Measurements from ENCODE around the gene KLHL6. TPM values are rescaled to one million over a fixed set of nuclear protein-coding genes. Genes with fewer than 3 reads are reported as not detected.
"Not testable (repeated sequence)": the region's sequence is repeated elsewhere in the genome, so short reads cannot be mapped to it uniquely, and the experiment has no call there.

The KLHL6 gene
- polyA plus RNA-seq, 4 donors, result 1.0 to 1.6 (median 1.1) TPM

- no peak for DNase-seq (ENCODE audit: low read depth in 4 of 4, low spot score in 3 of 4)
Measured at GRCh38 chr3:183460081-183461055, 95.1 kb downstream of the KLHL6 start.

GRCh38 chr3:183455089-183455488, 100.4 kb downstream of the KLHL6 start:
- DNase-seq (ENCODE audit: low read depth in 4 of 4, low spot score in 3 of 4), result no peak

GRCh38 chr3:183454064-183454463, 101.4 kb downstream of the KLHL6 start:
- no peak for DNase-seq (ENCODE audit: low read depth in 4 of 4, low spot score in 3 of 4)

DNA sequence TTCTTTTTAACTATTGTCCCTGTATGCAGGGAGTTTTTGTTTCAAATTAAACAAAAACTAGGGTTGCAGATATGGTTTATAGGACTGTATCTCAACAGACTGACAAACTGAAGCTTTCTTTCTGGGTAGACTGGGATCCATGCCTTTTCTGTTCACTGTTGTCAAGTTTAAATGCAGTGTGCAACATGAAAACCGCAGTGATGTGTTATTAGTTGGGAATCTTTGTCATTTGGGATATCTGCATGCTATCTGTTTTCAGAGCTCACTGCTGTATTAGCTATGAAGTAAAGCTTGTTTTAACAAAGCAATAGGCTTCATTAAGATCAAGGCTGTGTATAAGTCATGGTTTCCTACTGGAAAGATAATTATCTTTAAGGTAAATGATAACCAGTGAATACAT, 105.7 kb downstream of the KLHL6 start:
- no peak for DNase-seq (ENCODE audit: low read depth in 4 of 4, low spot score in 3 of 4)

DNA sequence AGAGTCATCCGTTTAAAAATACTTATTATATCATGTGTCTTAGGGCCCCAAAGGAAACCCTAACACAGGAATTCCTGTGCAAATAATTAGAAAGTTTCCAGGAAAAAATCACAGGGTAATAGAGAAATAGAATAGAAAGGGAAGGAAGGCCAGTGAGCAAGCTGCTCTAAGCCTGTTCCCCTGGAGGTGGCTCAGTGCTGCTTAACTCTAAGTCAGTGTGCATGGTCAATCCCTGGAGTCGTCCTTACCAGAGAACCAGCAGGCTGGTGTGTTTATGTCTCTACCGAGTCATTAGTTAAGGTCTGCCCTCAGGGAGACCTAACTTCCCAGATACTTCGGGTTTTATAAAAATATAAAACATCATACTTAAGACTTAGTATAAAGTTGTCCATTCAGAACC, 106.1 kb downstream of the KLHL6 start:
- DNase-seq (ENCODE audit: low read depth in 4 of 4, low spot score in 3 of 4), result no peak

DNA sequence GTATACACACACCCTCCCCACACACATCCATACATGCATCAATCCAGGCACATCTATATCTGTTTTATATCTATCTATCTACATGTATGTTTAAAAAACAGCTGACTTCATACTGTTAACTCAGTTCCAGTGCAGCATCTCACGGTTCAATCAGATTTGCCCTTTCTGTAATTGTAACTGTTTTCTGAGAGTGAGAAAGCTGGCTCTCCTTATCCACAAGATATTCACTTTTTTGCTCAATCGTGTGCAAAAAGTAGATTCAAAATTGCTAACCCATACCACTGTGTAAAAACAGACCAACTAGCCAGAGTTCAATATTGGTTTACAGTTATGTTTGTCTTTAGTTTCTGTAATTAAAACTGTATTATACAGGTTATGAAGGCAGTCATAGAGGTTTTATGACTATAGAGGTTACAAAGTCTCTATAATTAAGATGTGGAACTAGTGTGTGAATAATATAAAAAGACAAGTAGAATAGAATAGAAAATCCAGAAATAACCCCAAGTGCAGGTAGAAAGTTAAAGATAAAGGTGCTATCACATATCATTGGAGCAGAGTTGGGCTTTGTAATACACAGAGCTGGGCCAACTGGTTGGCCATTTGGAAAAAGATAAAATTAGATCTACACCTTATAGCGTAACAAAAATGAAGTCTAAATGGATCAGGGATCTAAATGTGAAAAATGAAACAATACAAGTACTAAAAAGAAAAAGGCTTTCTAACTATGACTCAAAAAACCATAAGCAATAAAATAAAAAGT, 107.0 kb downstream of the KLHL6 start:
- no peak for DNase-seq (ENCODE audit: low read depth in 4 of 4, low spot score in 3 of 4)

GRCh38 chr3:183447206-183448001, 108.1 kb downstream of the KLHL6 start:
- peak; percentile 88 to 92 (median 90) for DNase-seq (ENCODE audit: low read depth in 4 of 4, low spot score in 3 of 4)

DNA sequence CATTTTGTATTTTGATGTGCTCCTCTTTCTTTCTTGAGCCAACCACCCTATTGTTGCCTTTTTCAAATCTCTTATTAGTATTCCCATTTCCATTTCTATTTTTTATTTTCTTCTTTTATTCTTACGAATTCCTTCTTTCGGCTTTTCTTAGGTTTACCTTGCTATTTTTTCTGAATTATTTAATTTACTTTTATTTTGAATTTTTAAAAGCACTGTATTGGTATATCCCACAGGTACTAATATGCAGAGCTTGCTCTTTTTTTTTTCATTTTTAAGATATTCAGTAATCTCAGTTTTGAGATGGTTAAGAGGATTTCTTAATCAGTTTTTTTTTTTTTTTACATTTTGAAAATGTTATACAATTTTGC, 108.7 kb downstream of the KLHL6 start:
- DNase-seq (ENCODE audit: low read depth in 4 of 4, low spot score in 3 of 4), result no peak

- DNase-seq (ENCODE audit: low read depth in 4 of 4, low spot score in 3 of 4), result no peak
Measured at GRCh38 chr3:183444748-183445147, 110.8 kb downstream of the KLHL6 start.

DNA sequence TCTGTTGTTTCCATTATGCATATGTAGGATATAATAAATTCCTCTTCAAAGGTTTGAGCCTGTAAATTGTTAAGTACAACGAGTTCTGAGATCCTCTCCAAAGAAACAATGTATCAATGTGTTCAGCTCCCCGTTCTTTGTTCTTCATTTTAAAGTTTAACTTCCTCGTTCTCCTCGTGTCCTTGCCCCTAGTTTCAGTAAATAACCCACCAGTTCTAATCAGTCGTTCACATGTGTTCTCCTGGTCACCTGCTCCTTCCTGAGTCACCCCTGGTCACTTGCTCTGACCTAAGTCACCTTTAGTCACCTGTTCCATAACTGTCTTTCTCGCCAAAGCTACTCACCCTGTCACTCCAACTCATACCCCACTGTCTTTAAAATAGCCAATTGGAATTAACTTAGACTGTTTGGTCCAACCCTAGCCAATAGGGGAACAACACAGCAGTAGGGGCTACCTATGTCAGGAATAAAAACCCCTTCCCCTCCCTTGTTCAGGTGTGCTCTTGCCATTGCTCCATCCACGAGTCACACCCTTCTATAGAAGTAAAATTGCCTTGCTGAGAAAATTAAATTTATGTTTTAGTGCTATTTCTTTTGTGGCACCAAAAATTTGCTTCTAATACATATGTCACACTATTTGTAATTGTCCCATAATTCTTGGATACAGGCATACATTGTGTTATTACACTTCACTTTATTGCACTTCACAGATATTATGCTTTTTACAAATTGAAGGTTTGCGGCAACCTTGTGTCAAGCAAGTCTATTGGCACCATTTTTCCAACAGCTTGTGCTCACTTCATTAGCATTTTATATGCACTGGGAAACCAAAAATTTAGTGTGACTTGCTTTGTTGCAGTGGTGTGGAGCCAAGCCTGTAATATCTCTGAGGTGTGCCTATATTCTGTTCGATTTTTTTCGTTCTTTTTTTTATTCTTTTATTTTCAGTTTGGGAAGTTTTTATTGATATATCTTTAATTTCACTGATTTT, 111.8 kb downstream of the KLHL6 start:
- DNase-seq (ENCODE audit: low read depth in 4 of 4, low spot score in 3 of 4), result no peak

DNA sequence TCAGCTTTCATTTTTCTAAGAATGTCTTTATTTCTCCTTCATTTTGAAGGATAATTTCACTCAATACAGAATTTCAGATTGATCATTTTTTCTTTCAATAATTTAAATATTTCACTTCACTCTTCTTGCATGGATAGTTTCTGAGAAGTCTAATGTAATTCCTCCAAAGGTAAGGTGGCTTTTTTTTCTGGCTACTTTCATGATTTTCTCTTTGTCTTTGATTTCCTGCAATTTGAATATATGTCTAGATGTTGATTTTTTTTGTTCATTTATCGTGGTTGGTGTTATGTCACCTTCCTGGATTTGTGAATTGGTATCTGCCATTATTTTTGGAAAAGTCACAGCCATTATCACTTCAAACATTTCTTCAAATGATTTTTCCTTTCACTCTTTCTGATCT, 112.5 kb downstream of the KLHL6 start:
- DNase-seq (ENCODE audit: low read depth in 4 of 4, low spot score in 3 of 4), result no peak

DNA sequence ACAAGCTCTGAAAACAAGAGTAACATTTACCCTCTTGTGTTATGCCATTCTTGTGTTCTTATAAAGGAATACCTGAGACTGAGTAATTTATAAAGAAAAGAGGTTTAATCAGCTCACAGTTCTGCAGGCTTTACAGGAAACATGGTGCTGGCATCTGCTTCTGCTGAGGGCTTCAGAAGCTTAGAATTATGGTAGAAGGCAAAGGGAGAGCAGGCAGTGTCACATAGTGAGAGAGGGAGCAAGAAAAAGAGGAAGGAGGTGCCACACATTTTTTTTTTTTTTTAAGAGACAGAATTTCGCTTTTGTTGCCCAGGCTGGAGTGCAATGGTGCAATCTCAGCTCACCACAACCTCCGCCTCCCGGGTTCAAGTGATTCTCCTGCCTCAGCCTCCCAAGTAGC, 115.0 kb downstream of the KLHL6 start:
- not testable (repeated sequence) for DNase-seq (ENCODE audit: low read depth in 4 of 4, low spot score in 3 of 4)

- DNase-seq (ENCODE audit: low read depth in 4 of 4, low spot score in 3 of 4), result no peak
Measured at GRCh38 chr3:183439515-183439914, 116.0 kb downstream of the KLHL6 start.

DNA sequence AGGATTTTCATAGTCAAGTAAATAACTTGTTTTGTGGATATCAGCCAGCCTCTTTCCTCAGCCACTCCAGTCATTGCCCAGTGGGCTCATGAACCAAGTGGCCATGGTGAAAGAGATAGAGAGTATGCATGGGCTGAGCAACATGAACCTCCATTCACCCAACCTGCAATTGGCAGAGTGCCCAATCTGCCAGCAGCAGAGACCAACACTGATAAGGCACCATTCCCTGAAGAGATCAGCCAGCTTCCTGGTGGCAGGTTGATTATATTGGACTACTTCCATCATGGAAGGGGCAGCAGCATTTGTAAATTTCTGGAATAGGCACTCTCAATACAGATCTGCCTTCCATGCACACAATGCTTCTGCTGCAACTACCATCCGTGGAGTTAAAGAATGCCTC, 116.8 kb downstream of the KLHL6 start:
- DNase-seq (ENCODE audit: low read depth in 4 of 4, low spot score in 3 of 4), result no peak

- no peak for DNase-seq (ENCODE audit: low read depth in 4 of 4, low spot score in 3 of 4)
Measured at GRCh38 chr3:183437666-183438564, 117.6 kb downstream of the KLHL6 start.
